NCI-H2196 treated with DMSO at 0.1 percent for 48 hours (cell line): ENCODE measurements around the gene TAF5.
"Not testable (repeated sequence)": the region's sequence is repeated elsewhere in the genome, so short reads cannot be mapped to it uniquely, and the experiment has no call there.

Experiments used
- DNase-seq: peaks from one replicate; lab custom pipeline; 2025; ENCODE audit not compliant: unreplicated experiment; lab: John Stamatoyannopoulos, UW

Gene TAF5

GRCh38 chr10:103397191-103397825 is 29.5 kb downstream of the TAF5 start:
- no peak for DNase-seq

GRCh38 chr10:103413564-103413963 is 45.8 kb downstream of the TAF5 start:
- DNase-seq: no peak

- DNase-seq: no peak
Observed at GRCh38 chr10:103415581-103415980, 47.8 kb downstream of the TAF5 start.

- no peak for DNase-seq
Observed at GRCh38 chr10:103416436-103417147, 48.8 kb downstream of the TAF5 start.

DNA sequence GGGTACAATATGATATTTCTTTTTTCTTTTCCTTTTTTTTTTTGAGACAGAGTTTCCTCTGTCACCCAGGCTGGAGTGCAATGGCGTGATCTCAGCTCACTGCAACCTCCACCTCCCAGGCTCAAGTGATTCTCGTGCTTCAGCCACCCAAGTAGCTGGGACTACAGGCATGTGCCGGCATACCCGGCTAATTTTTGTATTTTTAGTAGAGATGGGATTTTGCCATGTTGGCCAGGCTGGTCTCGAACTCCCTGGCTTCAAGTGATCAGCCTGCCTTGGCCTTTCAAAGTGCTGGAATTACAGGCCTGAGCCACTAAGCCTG is 49.3 kb downstream of the TAF5 start:
- not testable (repeated sequence) for DNase-seq

DNA sequence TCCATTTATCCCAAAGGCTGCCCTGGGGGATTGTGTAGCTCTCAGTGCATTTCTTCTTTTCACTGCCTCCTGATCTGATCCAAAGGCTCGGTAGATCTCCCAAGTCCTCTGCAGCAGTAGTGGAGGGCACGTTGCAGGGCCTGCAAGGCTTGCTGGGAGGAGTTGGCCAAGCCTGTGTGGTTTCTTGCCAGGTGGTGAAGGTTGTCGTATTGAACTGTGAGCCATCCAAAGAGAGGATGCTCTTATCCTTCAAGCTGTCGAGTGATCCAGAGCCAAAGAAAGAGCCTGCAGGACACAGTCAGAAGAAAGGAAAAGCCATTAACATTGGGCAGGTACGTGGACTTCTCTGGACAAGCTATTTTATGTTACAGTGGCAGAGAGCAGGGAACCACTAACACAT is 49.8 kb downstream of the TAF5 start:
- DNase-seq: no peak

- DNase-seq: no peak
Observed at GRCh38 chr10:103419101-103419500, 51.3 kb downstream of the TAF5 start.

- no peak for DNase-seq
Observed at GRCh38 chr10:103423748-103424147, 56.0 kb downstream of the TAF5 start.

- DNase-seq: no peak
Observed at GRCh38 chr10:103427866-103428265, 60.1 kb downstream of the TAF5 start.

DNA sequence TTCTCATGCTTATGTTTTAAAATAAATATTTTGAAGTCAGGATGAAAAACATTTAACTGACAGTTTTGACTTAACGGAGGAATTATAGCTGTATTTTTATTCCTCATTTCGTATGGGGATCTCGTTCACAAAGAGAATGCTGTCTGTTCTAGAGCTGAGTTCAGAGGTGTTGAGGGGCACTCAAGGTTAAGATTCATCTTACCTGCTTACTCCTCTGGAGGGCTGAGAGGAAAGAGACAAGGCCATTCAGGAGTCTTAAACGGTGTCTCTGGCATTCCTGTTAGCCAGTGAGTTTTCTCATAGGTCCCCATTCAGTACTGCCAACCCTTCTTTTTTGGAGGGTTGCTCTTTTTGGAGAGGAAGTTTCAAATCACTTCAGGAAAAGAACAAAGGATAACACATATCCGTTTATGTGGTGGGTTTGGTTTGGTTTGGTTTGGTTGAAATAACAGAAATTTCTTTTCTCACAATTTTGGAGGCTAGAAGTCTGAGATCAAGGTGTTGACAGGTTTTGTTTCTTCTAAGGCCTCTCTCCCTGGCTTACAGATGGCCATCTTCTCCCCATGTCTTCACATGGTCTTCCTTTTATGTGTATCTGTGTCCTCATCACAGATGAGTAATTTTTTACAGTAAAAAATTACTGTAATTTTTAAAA is 61.3 kb downstream of the TAF5 start:
- no peak for DNase-seq

- no peak for DNase-seq
Observed at GRCh38 chr10:103429647-103430046, 61.9 kb downstream of the TAF5 start.

DNA sequence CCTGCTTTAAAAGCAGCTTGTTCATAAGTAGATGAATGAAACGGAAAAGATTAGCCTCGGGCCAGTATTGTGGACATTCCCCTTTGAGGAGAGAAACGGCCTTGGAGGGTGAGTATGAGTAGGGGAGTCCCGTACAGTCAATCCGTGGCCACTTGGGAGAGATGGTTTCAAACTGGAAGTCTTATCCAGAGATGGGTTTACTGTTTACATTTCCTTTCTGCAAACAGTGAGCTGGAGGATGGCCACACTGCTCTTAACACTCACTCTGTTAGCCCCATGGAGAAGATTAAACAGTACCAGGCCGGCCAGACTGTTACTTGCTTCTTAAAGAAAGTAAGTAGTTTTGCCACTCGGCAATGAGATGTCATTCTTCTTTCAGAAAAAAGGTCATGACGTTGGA is 64.1 kb downstream of the TAF5 start:
- DNase-seq: no peak

GRCh38 chr10:103433858-103434257 is 66.1 kb downstream of the TAF5 start:
- DNase-seq: no peak
